Activated naive CD4-positive, alpha-beta T cell (primary cell): ENCODE data around the gene P2RY14.

Source experiments
- DNase-seq, 4 experiments: peaks; one replicate each; lab custom pipeline; 2025; lab: John Stamatoyannopoulos, UW

P2RY14 gene

DNA sequence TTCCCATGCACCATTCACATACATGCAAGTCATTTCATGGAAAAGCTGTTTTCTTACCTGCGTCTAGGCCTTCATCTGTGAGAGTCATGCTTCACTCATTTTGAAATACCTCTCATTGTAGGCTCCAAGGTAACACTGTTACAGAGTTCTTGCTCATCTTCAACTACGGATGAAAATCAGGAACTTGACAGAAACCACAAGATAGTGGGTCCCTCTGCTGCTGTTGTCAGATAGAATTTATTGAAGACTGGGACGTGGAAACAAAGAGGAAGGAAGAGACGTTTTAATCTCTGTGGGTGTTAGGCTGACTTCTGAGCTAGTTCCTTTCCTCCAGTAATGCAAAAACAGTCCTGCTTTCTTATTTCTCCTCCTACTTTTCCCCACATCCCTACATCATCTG lies at the start of gene P2RY14:
TSS of gene P2RY14 (minus strand) at position 313 of the 400 bp plus-strand sequence. CDS start 64,226 bp downstream, outside the sequence.
- DNase-seq, result no peak

DNA sequence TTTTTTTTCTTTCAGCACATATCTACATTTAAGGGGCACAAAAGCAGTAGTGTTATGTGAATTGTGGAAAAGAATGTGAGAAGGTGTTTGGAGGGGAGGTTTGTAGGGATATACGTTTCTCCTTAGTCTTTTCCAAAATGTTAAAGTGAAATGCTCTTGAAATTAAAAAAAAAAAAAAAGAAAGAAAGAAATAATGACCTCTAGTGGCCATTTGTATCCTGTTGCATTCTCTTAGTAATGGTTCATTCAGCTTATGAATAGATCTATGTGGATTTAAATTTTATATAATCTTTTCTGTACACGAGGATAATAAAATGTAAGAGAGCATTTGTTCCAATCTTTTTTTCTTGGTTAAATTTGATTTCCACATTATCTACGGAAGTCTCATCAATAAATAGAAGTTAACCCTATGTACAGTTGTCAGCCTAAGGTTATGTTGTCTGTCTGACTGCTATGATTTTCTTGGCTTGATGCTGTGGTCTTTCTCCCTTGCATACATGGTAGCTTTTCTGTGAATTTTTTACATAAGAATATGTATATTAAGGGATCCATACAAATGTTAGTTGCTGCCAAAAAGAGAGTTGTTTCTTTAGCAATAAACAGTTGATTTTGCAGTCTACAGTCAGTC lies 49.3 kb upstream of the P2RY14 start:
- no peak for DNase-seq

DNA sequence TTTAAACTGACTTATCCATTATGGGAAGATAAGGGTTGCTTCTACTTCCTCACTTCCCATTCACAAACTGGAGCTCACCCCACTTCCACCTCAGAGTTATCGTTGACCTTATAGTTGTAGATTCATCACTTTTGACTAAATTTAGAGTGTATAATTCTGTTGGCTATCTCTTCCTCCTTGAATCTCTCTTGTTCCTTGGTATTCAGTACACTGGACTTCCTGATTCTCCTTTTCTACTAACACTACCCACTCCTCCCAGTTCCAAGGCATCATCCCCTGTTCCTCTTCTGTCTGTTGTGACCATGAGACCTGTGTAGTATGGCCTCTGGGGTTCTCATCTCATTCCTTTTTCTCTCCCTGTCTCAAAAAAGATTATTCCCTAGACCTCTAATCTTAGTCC lies 44.2 kb upstream of the P2RY14 start:
- DNase-seq, result no peak

DNA sequence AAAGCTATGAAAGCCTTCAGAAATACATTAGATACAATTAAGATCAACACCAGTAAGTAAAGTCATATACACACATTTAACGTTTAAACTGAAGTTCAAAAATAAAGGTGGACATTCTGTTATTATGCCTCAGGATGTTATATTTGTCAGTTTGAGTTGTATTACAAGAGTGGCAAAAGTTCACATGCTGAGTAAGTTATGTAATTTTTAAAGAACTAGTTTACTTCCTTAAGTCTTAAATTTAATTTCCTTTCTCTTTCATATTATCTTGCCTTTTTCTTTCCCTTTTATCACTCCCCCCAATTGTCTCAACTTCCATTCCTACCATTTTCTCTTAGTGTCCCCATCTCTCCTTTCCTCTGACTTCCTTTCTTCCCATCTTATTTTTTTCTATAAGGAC lies 43.2 kb upstream of the P2RY14 start:
- DNase-seq, result no peak

DNA sequence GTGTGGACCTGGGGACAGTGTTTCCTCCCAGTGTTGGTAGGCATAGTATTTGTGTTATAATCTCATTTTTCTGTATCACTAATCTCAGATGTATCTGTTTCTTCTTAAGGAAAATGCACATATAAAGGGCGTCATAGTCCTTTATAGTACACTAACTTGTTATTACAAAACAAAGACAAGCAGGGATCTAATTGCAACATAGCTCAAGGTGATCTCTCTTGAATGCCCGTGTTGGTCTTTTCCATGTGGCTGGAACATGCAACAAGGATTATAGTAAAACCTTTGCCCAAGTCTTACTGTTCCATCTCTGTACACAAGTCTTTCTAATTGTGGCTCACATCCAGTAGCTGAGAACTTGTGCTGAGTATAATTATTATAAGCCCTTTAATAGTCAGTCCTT lies 41.8 kb upstream of the P2RY14 start:
- no peak for DNase-seq

DNA sequence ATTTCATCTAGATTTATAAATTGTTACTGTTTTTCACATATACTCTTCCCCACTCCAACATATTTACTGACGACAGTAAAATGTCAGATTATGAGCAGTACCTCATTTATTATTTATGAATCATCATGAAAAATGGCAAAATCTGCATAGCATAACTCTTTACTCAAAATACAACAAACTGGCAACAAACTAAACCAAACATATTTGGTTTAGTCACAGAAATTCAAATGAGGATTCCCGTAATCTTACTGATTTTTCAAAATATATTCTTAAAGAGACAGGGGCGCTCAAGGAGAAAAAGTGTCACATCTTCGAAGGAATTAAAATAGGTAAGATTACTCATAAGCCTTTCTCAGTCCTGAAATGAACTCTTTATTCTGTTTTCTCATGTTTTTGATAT lies 41.3 kb upstream of the P2RY14 start:
- DNase-seq, result no peak

DNA sequence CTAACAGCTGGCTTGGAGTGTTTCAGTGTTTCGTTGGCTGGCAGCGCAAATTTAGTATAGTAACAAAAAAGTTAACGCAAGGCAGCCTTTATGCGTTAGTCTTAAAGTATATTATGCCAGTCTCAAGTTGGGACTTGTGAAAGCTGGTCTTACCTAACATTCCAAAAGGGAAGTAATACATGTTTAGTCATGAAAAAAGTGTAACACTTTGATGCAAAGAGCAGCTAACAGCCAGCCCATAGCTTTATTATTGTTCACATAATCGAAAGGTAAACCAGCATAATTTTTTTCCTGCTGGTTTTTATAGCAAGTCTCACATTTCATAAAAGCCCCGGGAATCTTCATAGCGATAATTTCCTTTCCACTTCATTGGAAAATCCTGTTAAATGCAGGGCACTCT lies 40.6 kb upstream of the P2RY14 start:
- no peak for DNase-seq

DNA sequence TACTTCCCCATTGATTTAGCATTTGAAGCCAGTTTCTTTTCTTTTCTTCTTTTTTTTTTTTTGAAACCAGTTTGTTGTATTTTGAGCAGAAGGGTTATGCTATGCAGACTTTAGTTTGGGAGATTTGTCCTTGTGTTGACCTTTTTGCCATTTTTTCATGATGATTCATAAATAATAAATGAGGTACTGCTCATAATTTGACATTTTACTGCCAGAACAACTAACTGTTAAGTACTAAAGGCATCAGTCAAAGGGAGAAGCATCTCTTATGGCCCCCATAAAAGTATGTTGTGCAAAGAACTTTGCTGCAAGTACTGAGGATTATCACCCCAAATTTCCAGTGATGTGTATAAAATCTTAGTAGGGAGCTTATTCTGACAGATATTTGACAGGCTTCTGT lies 40.0 kb upstream of the P2RY14 start:
- DNase-seq, result no peak

DNA sequence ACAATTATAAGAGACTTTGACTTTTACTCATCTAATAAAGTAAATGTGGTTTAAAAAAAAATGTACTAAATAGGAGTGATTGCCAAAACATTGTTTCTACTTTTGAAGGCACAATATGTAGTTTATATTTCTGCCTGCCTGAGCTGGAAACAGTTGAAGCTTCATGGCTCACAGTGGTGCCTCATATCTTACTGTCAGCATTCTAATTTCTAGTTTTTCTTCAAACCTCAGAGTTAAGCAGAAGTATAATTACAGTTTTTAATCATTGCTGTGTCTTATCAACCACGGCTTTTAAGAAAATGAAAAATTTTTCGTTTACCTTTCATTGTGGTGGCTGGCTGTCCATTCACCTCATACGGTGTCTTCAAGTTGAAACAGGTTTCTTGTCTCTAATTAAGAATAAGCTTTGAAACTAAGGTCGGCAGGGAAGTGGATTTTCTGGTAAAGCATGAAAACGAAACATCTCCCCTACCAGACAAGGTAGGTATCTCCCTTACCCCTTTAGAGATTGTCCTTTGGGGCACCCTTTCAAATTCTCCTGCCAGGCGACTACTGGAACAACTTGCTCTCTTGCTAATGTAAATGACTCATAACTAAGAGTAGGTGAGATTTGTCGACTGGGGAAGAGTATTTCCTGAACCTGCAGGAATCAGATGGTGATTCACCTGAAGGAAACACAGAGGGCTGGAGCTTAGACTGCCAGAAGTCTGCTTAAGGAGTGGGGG lies 38.1 kb upstream of the P2RY14 start, which contains the start of gene GPR87:
TSS of gene GPR87 (minus strand) at position 554 of the 725 bp plus-strand sequence. CDS start 16,720 bp downstream, outside the sequence.
- DNase-seq, result no peak

DNA sequence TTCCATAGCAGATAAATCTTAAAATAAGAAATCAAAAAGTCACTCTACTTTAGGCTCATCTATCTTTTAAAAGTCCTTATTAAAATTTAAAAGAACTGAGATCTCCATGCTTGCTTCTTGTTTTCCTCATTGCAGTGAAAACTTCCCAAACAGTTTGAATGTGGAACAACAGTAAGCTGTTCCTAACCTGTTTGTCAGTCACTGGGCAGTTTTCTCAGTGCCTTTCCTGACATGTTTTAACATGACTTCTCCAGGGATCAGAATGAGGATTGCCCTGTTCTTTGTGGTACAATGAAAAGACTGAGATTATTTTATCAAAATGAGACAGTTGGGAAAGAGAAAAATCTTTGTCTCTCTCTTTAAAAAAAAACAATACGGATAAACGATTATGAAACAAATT lies 37.5 kb upstream of the P2RY14 start:
- DNase-seq, result no peak

DNA sequence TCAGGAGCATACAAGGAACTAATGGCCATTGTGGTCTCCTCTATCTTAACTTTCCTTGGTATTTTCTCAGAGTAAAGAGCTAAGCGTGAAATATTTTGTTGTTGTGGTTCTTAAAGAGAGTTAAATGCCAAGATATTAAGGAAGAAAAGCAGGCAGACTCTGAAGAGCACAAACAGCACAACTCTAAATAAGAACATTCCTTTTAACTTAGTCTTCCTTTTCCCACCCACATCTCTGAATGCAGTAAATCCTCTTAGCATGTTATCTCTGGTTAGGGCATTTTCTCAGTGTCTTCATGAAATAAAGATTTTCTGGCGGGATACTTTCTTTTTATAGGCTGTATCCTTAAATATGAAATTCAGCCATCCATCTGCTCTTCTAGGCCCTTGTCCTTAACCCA lies 36.8 kb upstream of the P2RY14 start:
- DNase-seq, result no peak

DNA sequence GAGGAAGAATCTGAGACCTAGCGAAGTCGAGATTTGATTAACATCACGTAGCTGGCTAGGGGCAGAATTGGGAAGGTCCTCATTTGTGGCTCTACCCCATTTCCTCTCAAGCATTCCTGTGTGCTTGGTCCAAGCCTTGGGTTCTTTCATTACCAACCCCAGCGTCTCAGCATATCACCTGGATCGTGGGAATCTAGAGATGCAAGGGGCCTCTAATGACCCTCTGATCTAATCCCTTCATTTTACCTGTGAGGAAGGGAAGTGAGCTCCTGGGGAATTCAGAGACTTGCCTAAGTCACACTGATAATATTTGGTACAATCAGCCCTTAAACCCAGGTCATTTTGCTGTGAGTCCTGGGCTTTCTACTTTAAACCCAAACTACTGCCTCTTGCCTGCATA lies 36.3 kb upstream of the P2RY14 start:
- no peak for DNase-seq

DNA sequence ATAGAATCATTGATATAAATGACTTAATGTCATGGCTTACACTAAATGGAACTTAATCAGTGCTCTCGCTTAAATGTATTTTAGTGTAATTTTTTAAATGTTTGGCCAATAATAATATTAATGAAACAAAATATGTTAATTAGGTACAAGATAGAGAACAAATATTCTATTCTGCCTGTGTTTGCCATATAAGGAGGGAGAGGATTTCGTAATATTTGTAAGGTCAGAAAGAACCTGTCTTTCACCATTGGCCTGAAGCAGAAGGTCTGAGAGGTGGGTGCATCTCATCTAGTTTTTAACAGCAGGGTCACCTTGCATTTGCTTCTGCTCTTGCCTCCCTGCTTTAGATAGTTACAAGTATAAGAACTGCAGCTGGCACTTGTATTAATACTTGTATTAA lies 35.8 kb upstream of the P2RY14 start:
- no peak for DNase-seq

DNA sequence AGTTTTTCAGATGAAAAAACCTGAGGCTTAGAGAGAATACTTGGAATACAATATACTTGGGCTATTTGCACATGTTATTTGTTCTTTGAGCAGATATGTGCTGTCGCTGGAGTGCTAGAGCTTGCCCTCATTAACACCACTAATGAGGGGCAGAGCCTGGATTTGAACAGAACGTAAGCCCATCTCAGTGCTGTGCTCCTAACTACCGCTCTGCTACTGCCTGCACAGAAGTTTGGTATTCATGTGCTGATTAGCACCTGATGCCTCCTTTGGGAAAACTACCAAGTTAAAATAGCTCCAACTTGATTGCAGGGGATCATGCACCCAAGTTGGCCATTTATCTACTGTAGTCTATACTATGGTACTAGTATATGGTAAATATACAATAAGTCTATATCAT lies 34.6 kb upstream of the P2RY14 start:
- DNase-seq, result no peak

DNA sequence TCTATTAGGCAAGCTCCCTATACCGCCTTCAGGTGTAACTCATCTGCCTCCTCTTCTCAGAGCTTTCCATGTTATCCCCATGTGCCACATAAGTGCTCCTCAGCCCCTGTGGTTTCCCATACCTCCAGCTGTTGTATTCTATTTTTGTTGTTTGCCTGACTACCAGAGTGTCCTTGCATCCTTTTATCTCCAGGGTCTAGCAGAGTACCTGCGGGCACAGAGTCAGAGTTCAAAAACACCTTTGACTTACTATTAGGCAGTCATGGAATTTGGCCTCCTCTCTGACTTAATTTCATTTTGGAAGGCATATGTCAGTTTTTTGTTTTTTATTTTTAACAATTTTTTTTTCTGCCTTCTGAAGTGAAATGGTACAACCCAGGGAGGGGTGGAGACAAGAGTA lies 31.2 kb upstream of the P2RY14 start:
- DNase-seq, result no peak

DNA sequence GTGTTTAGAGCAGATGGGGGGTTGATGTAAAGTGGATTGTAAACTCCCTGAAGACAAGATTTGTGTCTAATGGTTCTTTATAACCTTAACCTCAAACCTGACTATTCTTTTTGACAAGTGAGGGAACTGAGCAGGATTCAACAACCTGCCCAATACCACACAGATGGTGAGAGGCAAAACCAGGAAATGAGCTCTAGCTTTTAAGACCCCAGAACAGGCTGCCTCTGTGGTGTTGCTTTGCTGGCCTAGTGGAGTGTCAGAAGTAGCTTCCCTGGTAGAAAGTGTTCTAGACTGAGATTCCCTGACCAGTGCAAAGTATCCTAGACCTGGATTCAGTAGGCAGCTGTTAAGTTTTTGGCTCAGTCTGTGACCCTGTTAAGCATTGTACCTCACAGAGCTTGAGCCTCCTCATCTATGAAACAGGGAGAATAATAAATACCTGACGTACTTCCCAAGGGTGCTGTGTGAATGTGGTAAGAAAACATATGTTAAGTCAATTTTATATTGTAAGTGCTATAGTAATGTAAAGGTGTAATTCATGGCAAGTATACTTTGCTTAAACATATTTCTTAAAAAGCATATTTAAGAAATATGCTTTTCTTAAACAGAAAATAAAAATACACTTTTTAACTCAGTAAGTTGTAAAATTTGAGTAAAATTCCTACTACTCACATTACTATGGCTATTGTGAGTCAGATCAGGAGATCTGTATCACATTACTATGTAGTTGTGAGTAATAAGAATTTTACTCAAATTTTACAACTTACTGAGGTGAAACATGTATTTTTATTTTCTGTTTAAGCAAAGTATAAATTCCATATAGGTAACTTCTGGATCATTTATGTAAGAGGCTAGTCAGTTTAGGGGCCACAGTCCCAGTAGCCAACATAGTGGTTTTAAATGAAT lies 29.5 kb upstream of the P2RY14 start:
- DNase-seq, result no peak

DNA sequence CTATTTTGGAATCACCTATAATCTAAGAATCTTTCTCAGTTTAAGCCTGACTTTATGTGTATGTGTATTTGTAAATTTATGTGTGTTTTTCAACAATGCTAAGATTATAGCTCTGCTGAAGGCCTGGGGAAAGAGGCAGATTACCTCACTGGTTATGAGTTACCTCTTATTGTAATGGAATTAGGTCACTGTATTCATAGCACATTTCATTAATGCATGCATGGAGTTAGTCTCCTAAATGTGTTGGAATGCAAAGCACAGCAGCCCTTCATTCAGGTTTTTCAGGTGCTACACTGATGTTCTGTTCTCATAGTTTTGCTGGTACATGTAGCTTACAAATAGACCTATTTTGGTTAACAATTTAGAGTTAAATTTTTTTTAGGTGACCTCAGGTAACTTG lies 28.8 kb upstream of the P2RY14 start:
- DNase-seq, result no peak

DNA sequence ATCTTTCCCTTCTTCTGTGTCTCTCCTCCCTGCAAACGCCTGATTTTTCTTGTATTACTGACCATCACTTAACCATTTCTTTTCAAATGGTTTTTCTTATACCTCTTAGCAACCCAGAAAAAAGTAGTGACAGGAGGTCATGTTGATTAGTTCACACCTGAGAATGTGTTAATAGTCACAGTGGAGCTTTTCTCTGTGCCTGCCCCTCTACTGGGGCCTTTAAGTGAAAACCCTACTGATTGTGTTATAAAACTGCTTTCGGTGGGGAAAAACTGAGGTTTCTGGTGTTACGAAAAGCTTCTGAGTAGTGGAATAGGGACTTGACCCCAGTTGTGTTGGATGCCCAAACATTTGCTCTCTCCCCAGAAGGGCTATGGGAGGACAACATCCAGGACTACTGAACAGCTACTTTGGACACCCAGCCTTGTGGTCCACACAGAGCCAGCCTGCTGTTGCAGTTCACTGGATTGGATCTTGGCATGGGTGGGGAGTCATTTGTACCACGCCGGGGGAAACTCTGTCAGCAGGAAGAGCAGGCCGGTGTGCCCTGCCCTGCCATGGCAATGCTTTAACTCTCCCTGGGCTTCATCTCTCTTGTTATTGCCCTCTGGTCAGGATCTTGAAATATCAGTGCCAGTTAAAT lies 27.9 kb upstream of the P2RY14 start:
- DNase-seq, result no peak

DNA sequence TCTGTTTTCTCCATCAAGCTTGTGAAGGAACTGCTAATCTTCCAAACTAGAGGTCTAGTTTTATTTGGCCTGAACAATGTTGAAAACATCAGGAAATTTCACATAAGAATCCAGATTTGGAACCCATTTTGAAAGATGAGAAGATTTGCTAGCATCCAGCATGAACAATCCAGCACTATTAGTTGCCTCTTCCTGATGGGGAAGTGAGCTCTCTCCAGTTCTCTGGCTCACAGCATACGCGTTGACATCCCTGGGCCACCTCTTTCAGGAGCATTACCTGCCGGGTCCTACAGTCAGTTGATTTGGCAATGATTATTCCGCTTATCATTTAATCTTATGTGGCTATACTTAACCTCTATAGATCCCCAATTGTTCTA lies 27.4 kb upstream of the P2RY14 start:
- no peak for DNase-seq

DNA sequence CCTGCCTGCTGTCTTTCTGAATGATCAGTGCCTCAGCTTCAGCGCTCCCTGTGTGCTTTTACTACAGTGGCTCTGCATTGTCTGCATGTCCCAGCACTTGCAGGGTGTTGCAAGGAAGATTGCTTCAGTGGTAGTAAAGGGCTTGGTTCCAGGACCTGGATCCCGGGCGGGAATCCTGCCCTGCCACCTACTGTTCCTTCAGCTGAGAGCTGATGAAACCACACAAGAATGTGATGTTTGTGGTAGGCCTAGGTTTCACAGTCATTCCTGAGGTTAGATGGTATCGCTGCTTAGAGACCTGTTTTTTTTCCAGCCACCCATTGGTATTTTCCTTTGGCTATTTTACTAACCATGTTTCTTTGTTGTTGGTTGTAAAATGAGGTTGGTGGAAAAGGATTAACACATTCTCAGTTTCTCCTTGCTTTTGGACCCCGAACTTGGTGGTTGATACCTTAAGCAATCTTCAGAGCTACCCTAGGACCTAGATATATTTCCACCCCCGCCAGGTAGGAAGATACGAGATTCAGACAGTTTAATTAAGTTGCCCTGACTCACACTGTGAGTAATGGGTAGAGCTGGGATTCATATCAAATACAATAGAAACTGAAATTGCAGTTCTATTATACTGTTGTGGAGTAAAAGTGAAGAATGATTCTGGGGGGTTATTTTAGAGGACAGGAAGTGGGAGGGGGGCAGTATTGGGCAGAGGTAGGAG lies 26.9 kb upstream of the P2RY14 start:
- DNase-seq, result no peak

DNA sequence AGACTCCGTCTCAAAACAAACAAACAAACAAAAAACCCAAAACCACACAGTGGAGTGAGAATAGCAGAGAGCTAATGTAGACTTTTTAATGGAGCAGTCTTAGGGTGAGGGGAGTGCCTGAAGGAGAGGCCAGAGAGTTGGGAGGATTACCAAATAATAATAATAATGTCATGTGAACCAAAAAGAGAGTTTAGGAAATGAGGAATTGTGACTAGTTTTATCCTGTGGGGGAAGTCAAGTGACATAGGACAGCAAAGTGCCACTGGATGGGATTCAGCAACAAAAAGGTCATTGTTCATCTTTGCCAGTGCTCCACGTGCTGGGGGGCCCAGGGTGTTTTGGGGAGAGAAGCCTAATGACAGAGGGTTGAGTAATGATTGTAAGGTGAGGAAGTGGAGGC lies 25.4 kb upstream of the P2RY14 start:
- DNase-seq, result no peak

DNA sequence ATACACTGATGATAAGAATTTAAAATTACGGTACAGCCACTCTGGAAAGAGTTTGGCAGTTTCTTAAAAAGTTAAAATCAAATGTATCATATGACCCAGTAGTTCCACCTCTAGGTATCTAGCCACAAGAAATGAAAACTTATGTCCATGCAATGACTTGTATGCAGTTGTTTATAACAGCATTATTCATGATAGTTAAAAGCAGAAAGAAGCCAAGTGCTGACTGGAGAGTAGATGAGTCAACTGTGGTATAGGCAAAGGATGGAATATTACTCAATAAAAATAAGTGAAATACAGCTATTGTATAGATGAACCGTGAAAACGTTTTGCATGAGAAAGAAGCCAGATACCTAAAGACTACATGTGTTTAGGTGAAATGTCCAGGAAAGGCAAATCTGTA lies 23.4 kb upstream of the P2RY14 start:
- DNase-seq, result no peak
